Measurements from ENCODE around the gene VAV1. TPM values are rescaled to one million over a fixed set of nuclear protein-coding genes. Genes with fewer than 3 reads are reported as not detected.

The VAV1 gene
- total and polyA plus RNA-seq, 2 of the 8 experiments (the other 6 are each of a cell fraction or from before 2014, with no cell fraction given): 0.21 to 0.22 TPM

DNA sequence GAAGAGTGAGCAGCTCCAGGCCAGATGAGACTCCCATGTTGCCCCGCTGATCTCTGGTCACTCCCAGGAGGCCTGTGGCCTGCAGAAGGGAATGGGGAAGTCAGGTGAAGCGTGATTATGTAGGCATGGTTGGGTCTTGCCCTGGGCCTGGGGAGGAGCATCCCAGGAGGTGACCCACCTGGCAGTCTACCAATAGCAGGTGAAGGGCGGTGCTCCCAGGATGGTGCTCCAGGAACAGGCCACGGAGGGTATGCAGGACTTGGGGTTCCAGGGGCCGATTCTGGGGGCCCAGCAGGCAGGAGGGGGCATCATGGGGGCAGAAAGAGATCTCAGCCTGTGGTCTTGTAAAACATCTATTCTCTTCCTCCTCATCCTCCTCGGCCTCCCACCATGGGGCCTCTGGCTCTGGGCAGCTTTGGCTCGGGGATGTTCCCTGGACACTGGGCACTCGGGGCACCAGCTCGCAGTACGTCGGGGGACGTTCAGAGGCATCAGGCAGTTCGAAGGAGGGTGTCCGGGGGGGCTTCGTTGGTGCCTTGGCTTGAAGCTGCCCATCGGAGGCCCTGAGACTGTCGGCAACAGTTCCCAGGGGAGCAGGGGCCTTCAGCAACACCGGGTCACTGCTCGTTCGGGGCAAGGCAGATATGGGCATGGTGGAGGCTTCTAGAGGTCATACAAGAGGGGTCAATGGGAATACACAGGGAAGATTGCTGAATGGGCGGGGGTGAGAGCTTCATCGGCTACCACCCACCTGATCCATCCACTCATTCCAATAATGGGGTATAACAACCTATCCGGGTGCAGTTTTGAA lies 17.6 kb upstream of the VAV1 start:
- H4K8ac ChIP-seq (ENCODE audit: extremely low read depth, insufficient read depth, low read length): no peak overlapping the region
- peaks cover 0 to 7% (median 5%) of the 10 kb centered on the region in 4 experiments; a peak in 6 of 7 replicates for H3K4me1 ChIP-seq (replicated peaks in 1 of 4; ENCODE audit: control insufficient read depth in 3 of 4, insufficient read depth in 4 of 4, low read length in 3 of 4)
- H2BK20ac ChIP-seq (ENCODE audit: low read length): no peak overlapping the region
- no peak overlapping the region for H3K4ac ChIP-seq (replicated peaks; ENCODE audit: insufficient read length, low read depth, low read length)
- no peak overlapping the region for H4K5ac ChIP-seq (ENCODE audit: insufficient read length, low read depth, low read length)
- peaks cover 2% of the 10 kb centered on the region; the same call in 1 of the 2 replicates for H3K23me2 ChIP-seq (ENCODE audit: low read depth, low read length)
- no peak overlapping the region for H2BK120ac ChIP-seq (replicated peaks; ENCODE audit: low read depth, low read length)
- H3K56ac ChIP-seq (replicated peaks; ENCODE audit: insufficient read length, low read depth, low read length): no peak overlapping the region
- H3K27me3 ChIP-seq (replicated peaks in 1 of 4; ENCODE audit: control insufficient read depth in 3 of 4, extremely low read depth in 1 of 4, insufficient read depth in 3 of 4, low read length in 3 of 4): no peaks in the 10 kb centered on the region
- DNase-seq (ENCODE audit: low read depth in 1 of 2, low spot score in 2 of 2) (no peak), FAIRE-seq (no peak)
- H3K4me2 ChIP-seq (ENCODE audit: insufficient read depth in 1 of 2, low read depth in 2 of 2, low read length in 2 of 2): no peak overlapping the region
- H3K18ac ChIP-seq (ENCODE audit: extremely low read depth, low read length): no peak overlapping the region
- no peak overlapping the region for H3K14ac ChIP-seq (ENCODE audit: insufficient read length)
- H3K36me3 ChIP-seq (ENCODE audit: control insufficient read depth in 2 of 4, insufficient read depth in 4 of 4, low read length in 3 of 4): peaks cover 5 to 22% (median 13%) of the 10 kb centered on the region in 4 experiments; a peak in 7 of 8 replicates
- no peak overlapping the region for H3K27ac ChIP-seq (ENCODE audit: low read depth, low read length)
- ChIA-PET CTCF (ENCODE audit: partially characterized antibody) (interaction anchor here (1.0 to 2.7 kb wide), 3 partner anchors 14 to 21 kb away, joined by 4 to 19 read pairs (median 5); partner anchors contain the start of gene SH2D3A), POLR2A (ENCODE audit: partially characterized antibody) (interaction anchor here (0.7 to 8.0 kb wide), 4 partner anchors 11 to 27 kb away, joined by 3 to 110 read pairs (median 28); partner anchors contain the start of genes GPR108, SH2D3A and TRIP10)
- H3K79me1 ChIP-seq (ENCODE audit: low read depth, low read length): 0 out of 2 replicates have a peak, but pooled peaks cover 2% of the 10 kb centered on the region
- H2BK15ac ChIP-seq (ENCODE audit: low read length): no peak overlapping the region
- H2BK5ac ChIP-seq (ENCODE audit: low read depth, low read length): no peak overlapping the region
- H3K9ac ChIP-seq (replicated peaks in 1 of 4; ENCODE audit: extremely low read depth in 1 of 4, low read depth in 3 of 4, low read length in 3 of 4): no peak overlapping the region
- no peak overlapping the region for H3K4me3 ChIP-seq (ENCODE audit: extremely low read depth in 1 of 4, insufficient read depth in 2 of 4, low read depth in 3 of 4, low read length in 4 of 4)
- no peak overlapping the region for H2AK5ac ChIP-seq (ENCODE audit: low read depth, low read length)
- WGBS, 2 experiments (ENCODE audit: extremely low coverage in 1 of 2, insufficient coverage in 1 of 2, insufficient read length in 1 of 2, insufficient replicate concordance in 2 of 2, low coverage in 1 of 2, low lambda C conversion rate in 2 of 2, missing lambda C conversion rate in 1 of 2): 91% methylated on average over 21 of the region's 23 CpGs; no CpG with 5 or more reads in 1 of the 2 experiments
- H2BK12ac ChIP-seq (ENCODE audit: low read depth, low read length): no peak overlapping the region
- H4K91ac ChIP-seq (replicated peaks; ENCODE audit: insufficient read length, low read length): no peak overlapping the region
- no peaks in the 10 kb centered on the region for H3K79me2 ChIP-seq (ENCODE audit: control insufficient read depth in 1 of 2, insufficient read depth in 2 of 2, low read length in 2 of 2)
- no peak overlapping the region for H2AFZ ChIP-seq (ENCODE audit: low read length)
- H3K23ac ChIP-seq (ENCODE audit: insufficient read length): no peak overlapping the region
- H4K20me1 ChIP-seq (replicated peaks in 1 of 2; ENCODE audit: control insufficient read depth in 1 of 2, insufficient read depth in 2 of 2, low read length in 2 of 2): peaks cover 0 to 3% of the 10 kb centered on the region in 2 experiments
- no peaks in the 10 kb centered on the region for H3K9me3 ChIP-seq (ENCODE audit: insufficient read depth in 2 of 2, low read depth in 1 of 2, low read length in 1 of 2)
- TF ChIP-seq POLR2AphosphoS5 (IDR thresholded peaks at IDR 0.05; ENCODE audit: low read depth, low read length): no peak
- no peak for TF ChIP-seq SIX5 (IDR thresholded peaks at IDR 0.05; ENCODE audit: low read depth, low read length)
- no peak for TF ChIP-seq RNF2 (IDR thresholded peaks at IDR 0.05; ENCODE audit: borderline replicate concordance, low read depth, low read length, missing control alignments, poor library complexity, severe bottlenecking)
- no peak for TF ChIP-seq BRCA1 (IDR thresholded peaks at IDR 0.05; ENCODE audit: low read depth, low read length)
- TF ChIP-seq FOSL1 (IDR thresholded peaks at IDR 0.05; ENCODE audit: insufficient read depth, low read depth, low read length): no peak
- TF ChIP-seq BACH1 (IDR thresholded peaks at IDR 0.05; ENCODE audit: low read length): no peak
- TF ChIP-seq, protein P1, sequence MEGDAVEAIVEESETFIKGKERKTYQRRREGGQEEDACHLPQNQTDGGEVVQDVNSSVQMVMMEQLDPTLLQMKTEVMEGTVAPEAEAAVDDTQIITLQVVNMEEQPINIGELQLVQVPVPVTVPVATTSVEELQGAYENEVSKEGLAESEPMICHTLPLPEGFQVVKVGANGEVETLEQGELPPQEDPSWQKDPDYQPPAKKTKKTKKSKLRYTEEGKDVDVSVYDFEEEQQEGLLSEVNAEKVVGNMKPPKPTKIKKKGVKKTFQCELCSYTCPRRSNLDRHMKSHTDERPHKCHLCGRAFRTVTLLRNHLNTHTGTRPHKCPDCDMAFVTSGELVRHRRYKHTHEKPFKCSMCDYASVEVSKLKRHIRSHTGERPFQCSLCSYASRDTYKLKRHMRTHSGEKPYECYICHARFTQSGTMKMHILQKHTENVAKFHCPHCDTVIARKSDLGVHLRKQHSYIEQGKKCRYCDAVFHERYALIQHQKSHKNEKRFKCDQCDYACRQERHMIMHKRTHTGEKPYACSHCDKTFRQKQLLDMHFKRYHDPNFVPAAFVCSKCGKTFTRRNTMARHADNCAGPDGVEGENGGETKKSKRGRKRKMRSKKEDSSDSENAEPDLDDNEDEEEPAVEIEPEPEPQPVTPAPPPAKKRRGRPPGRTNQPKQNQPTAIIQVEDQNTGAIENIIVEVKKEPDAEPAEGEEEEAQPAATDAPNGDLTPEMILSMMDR (IDR thresholded peaks at IDR 0.05; ENCODE audit: control extremely low read depth in 1 of 3, insufficient read depth in 1 of 3, low read depth in 1 of 3, low read length in 3 of 3): no peak
- TF ChIP-seq EZH2 (IDR thresholded peaks at IDR 0.05; ENCODE audit: low read depth, low read length, severe bottlenecking): no peak
- no peak for TF ChIP-seq JUND (IDR thresholded peaks at IDR 0.05; ENCODE audit: low read length)

Data from H1 (cell line).